ENCODE data around the gene SMOC2. TPM values are rescaled to one million over a fixed set of nuclear protein-coding genes. Genes with fewer than 3 reads are reported as not detected.

The SMOC2 gene
- polyA plus RNA-seq, 1 donor (not counting 4 experiments of a cell fraction or from before 2014, with no cell fraction given), result 1.1 TPM

DNA sequence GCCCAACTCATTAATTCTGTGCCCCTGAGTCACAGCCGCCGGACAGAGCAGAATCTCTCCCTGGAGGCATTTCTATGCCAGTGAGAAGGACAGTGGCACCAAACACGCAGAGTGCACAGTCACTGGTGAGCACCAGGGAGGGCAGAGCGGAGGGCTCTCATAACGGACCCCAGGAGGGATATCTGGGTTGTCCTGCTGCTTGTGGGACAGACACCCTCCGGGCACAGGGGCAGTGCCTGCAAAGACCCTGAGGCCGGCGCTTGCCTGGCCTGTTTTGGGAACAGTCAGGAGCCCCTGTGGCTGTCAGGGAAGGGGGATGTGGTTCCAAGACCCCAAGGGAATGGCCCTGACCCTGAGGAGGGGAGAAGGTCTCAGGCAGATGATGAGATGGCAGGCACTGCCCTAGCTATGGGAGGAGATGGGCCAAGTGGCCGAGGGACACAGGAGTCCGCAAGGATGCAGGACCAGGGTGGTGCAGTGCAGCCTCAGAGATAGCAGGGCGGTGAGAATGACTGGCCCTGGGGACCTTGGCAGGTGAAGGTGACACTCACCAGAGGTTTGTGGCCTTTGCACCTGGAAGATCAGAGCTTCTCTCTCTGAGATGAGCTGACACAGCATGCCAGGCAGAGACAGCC, 270.8 kb downstream of the SMOC2 start:
- FAIRE-seq (no peak), DNase-seq (ENCODE audit: low read depth, low spot score) (no peak)
- TF ChIP-seq, protein P1, sequence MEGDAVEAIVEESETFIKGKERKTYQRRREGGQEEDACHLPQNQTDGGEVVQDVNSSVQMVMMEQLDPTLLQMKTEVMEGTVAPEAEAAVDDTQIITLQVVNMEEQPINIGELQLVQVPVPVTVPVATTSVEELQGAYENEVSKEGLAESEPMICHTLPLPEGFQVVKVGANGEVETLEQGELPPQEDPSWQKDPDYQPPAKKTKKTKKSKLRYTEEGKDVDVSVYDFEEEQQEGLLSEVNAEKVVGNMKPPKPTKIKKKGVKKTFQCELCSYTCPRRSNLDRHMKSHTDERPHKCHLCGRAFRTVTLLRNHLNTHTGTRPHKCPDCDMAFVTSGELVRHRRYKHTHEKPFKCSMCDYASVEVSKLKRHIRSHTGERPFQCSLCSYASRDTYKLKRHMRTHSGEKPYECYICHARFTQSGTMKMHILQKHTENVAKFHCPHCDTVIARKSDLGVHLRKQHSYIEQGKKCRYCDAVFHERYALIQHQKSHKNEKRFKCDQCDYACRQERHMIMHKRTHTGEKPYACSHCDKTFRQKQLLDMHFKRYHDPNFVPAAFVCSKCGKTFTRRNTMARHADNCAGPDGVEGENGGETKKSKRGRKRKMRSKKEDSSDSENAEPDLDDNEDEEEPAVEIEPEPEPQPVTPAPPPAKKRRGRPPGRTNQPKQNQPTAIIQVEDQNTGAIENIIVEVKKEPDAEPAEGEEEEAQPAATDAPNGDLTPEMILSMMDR (optimal IDR thresholded peaks at IDR 0.05 in 1 of 3, IDR thresholded peaks at IDR 0.05 in 1 of 3, conservative IDR thresholded peaks at IDR 0.05 in 1 of 3; ENCODE audit: extremely low read depth in 1 of 3, insufficient read depth in 2 of 3, low read length in 3 of 3), result no peak
- H2AFZ ChIP-seq (ENCODE audit: control insufficient read depth, low read length), result no peak overlapping the region
- no peaks in the 10 kb centered on the region for H3K9me1 ChIP-seq (ENCODE audit: control insufficient read depth, extremely low read depth, insufficient read depth, low read length)
- peaks cover 13% of the 10 kb centered on the region for H3K9me3 ChIP-seq (ENCODE audit: control insufficient read depth, low read depth, low read length)
- no peaks in the 10 kb centered on the region for H3K27me3 ChIP-seq (ENCODE audit: control insufficient read depth, extremely low read depth, insufficient read depth, low read length)
- H3K36me3 ChIP-seq (ENCODE audit: control insufficient read depth in 2 of 2, extremely low read depth in 1 of 2, insufficient read depth in 2 of 2, low read length in 2 of 2), result no peaks in the 10 kb centered on the region
- no peak overlapping the region for H3K4me2 ChIP-seq (ENCODE audit: control insufficient read depth, extremely low read depth, insufficient read depth, low read depth, low read length)
- H3K4me3 ChIP-seq (ENCODE audit: control insufficient read depth in 2 of 3, extremely low read depth in 1 of 3, insufficient read depth in 2 of 3, low read depth in 1 of 3, low read length in 3 of 3), result no peak overlapping the region
- no peaks in the 10 kb centered on the region for H3K4me1 ChIP-seq (ENCODE audit: control insufficient read depth, extremely low read depth, insufficient read depth, low read length)
- H4K20me1 ChIP-seq (ENCODE audit: control insufficient read depth, extremely low read depth, insufficient read depth, low read length), result no peaks in the 10 kb centered on the region
- dilution Hi-C loops (cut with MboI; ENCODE audit: extremely low pct_ligation_motif_present, low sequenced_read_pairs), result no loop called here
- no peak overlapping the region for H3K27ac ChIP-seq (ENCODE audit: control insufficient read depth, insufficient read depth, low read length)
- H3K79me2 ChIP-seq (ENCODE audit: control insufficient read depth, insufficient read depth, low read length), result no peaks in the 10 kb centered on the region
- no peak overlapping the region for H3K9ac ChIP-seq (ENCODE audit: control insufficient read depth, extremely low read depth, insufficient read depth, low read length)

DNA sequence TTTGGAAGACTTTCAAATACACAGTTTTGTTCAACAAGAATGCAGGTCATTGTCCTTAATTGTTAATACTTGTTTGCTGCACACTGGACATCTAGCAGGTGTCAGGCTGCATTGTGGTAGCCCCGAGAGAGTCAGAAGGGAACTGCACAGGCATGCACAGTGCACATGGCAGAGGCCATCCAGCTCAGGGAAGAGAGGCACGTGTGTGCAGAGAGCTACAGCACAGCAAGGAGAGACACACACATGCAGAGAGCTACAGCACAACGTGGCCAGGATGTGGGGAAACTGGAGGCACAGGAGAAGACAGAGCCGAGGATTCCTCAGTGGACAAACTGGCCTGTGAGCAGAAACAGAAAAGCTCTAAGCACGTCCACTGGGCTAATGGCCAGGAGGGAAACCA, 272.0 kb downstream of the SMOC2 start:
- Histone ChIP-seq H3K27me3 (ENCODE audit: control insufficient read depth, extremely low read depth, insufficient read depth, low read length) (no peaks in the 10 kb centered on the region), H3K27ac (ENCODE audit: control insufficient read depth, insufficient read depth, low read length) (no peak overlapping the region), H2AFZ (ENCODE audit: control insufficient read depth, low read length) (no peak overlapping the region), H3K36me3 (ENCODE audit: control insufficient read depth in 2 of 2, extremely low read depth in 1 of 2, insufficient read depth in 2 of 2, low read length in 2 of 2) (no peaks in the 10 kb centered on the region), H3K9me1 (ENCODE audit: control insufficient read depth, extremely low read depth, insufficient read depth, low read length) (no peaks in the 10 kb centered on the region), H4K20me1 (ENCODE audit: control insufficient read depth, extremely low read depth, insufficient read depth, low read length) (no peaks in the 10 kb centered on the region), H3K9me3 (ENCODE audit: control insufficient read depth, low read depth, low read length) (peaks cover 13% of the 10 kb centered on the region), H3K4me2 (ENCODE audit: control insufficient read depth, extremely low read depth, insufficient read depth, low read depth, low read length) (no peak overlapping the region), H3K4me1 (ENCODE audit: control insufficient read depth, extremely low read depth, insufficient read depth, low read length) (no peaks in the 10 kb centered on the region), H3K79me2 (ENCODE audit: control insufficient read depth, insufficient read depth, low read length) (no peaks in the 10 kb centered on the region), H3K9ac (ENCODE audit: control insufficient read depth, extremely low read depth, insufficient read depth, low read length) (no peak overlapping the region), H3K4me3 (ENCODE audit: control insufficient read depth in 2 of 3, extremely low read depth in 1 of 3, insufficient read depth in 2 of 3, low read depth in 1 of 3, low read length in 3 of 3) (no peak overlapping the region)
- no peak for DNase-seq (ENCODE audit: low read depth, low spot score)
- FAIRE-seq, result no peak
- no peak for TF ChIP-seq EZH2 (IDR thresholded peaks at IDR 0.05; ENCODE audit: low read length)
- TF ChIP-seq, protein P1 (optimal IDR thresholded peaks at IDR 0.05 in 1 of 3, IDR thresholded peaks at IDR 0.05 in 1 of 3, conservative IDR thresholded peaks at IDR 0.05 in 1 of 3; ENCODE audit: extremely low read depth in 1 of 3, insufficient read depth in 2 of 3, low read length in 3 of 3), result no peak
- dilution Hi-C loops (cut with MboI; ENCODE audit: extremely low pct_ligation_motif_present, low sequenced_read_pairs), result no loop called here
